Effector CD8-positive, alpha-beta T cell (primary cell): Measurements from ENCODE around the gene MYO1E.

ENCODE experiments used
- DNase-seq: peaks from one replicate; lab custom pipeline; 2025; lab: John Stamatoyannopoulos, UW

MYO1E gene

DNA sequence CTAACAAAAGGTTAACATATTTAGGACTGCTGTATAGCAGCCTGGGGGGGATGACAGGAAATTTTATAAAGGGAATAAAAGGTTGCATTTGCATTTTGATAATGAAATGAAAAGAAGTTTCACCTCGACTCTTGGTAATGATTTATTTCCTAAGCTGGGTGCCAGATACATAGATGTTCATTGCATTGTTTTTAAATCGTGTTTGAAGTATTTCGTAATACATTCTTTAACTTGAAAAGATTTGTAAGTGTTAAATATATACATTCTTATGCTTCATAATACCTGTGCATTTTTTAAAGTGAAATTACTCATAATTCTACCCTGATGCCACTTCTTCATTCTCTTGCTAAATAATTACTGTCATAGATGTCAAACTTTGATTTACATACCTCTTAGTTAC lies 143.2 kb downstream of the MYO1E start:
- no peak for DNase-seq

DNA sequence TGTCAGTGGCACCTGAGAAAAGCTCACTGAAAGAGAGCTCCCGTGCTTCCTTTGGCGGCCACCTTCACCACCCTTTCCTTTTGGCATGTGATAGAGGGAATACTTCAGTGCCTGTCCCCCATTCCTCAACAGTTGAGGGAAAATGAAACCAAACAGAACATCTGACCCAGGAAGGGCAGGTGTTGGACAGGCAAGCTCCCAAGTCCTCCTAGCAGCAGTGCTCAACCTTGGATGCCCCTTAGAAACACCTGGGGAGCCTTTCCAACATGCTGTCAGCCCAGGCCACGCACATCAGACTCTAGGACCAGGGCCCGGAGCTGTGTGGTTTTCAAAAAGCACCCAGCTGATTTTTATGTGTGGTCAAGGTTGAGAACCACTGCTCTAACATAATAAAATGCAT lies 143.7 kb downstream of the MYO1E start:
- no peak for DNase-seq

DNA sequence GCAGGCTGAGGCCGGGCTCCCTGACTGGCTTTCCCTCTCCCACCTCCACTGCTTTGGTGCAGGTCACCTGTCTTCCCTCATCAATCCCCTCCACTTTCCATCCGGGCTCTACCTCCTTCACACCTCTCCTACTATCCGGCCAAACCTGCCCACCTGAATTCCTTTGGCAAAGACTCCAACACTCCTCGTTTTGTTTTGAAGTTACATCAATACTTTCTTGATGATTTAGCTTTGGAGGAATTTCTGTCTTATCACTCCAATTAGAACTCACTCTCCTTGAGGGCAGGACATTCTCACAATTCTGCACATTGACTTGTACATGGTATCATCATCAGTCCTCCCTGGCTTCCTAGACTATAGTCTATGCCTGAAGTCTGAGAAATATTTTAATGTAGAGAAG lies 145.7 kb downstream of the MYO1E start:
- DNase-seq = no peak

DNA sequence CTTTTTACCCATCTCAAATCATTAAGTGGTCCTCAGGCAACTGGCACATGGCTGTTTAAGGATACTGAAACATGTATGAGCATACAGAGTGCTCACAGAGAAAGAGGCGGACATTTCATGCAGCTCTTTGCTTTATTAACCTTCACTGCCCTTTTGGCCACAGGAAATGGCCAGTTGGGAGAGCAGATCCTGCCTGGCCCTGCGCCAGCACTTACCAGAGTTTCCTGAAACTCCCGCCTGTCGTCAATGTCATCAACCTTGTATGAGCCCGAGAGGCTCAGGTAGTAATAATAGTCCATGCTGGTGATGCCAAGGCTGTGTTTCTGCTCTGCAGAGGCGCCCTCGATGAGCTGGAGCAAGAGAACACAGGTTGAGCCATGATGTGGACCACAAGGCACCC lies 148.2 kb downstream of the MYO1E start:
- no peak for DNase-seq

DNA sequence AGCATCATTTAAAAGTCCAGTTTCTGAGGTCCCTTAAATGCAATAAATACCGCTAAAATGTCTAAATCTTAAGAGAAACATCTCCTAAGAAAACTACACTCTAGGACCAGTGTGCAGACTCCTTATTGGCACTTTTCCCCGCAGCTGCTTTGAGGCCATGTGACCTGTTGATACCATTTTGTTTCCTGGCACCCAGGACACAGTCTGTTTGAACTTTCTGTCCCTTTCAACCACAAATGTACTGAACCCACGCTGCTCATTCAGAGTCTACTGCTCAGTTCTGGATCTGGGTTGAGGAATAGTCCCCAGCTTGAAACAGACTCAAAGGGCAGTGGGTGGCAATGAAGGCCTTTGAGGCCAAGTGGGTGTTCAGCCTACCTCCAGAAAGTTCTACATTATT lies 148.9 kb downstream of the MYO1E start:
- no peak for DNase-seq

DNA sequence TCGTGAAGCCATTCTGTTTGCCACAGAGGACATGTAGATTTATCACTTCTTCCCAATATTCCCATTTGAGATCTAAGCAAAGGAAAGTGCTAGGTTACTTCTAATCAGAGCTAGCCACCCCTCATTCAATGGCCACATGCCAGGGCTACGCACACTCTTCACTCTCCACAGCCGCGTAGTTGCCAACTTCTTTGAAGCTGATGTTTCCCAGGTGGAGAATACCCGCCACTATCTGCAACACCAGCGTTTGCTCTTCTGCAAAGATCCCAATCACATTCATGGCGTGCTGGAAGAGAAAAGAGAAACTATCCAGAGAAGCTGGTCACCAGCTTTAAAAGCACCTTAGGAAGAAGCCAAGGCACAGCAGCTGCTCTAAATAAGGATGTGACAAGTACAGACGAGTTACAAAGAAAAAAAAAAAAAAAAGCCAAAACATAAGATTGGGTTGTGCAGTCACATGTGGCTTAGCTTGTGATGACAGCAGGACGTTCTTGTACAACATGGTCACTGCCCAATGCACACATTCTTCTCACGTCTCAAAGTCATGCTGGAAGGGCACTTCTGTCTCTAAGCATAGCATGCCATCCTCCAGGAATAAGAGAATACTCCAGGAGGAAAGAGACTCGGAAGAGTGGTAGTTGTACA lies 149.6 kb downstream of the MYO1E start:
- no peak for DNase-seq

DNA sequence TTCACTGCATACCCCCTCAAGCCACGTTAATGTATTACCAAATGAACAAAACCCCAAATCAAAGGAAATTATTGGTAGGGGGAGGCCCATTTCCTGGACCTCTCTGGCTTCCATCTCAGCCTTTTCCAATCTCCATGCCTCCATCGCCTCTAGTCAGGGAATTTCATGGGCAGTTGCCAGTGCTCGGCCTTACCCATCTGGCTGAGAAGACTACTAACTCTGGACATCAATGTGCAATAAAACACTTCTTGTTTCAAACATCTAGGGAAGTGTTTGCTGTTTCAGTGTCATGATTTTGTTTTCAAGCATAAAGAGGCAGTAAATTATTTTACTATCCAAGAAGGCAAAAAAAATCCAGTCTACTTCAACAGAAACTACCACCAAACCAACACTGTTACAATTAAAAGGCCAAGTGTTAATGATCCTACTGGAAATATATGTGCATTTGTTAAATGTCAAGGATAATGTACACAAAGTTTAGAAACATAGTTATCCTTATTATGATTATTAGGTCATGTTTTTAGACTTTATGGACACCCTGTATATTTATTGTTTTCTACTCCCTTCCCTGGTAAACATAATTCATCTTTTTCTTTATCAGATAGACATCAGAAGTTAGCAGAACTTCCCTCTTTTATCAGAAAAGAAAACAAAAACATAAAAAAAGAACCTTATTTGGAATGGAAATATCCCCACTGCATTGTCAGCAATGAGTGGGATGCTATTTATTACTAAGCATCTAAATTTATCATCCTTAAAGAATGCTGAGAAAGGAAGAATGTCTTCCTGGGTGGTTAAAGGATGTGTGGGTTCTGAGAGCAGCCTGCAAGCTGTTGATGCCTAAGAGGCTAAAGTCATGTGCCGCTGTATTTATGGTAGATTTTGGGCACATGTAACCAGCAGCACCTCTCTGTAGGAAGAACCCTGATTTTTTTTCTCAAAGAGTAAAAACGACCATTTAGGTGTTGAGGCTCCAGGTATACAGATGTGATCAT lies 150.9 kb downstream of the MYO1E start:
- DNase-seq = no peak

DNA sequence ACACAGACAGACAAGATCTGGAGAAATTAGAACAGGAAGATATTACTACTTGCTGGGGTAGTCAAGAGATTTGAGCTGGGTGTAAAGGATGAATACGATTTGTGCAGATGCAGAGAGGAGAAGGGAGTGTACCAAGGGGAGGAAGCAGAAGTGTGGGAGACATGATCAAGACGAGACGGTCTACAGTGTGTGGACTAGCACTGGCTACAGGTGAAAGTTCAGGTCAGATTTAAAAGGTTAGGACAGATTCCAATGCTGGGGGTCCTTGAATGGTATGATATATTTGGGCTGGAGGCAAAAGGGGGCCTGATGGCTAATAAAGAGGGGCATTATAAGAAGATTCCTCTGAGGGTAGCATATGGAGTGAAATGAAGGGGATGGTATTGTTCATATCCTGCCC lies 154.0 kb downstream of the MYO1E start:
- no peak for DNase-seq

DNA sequence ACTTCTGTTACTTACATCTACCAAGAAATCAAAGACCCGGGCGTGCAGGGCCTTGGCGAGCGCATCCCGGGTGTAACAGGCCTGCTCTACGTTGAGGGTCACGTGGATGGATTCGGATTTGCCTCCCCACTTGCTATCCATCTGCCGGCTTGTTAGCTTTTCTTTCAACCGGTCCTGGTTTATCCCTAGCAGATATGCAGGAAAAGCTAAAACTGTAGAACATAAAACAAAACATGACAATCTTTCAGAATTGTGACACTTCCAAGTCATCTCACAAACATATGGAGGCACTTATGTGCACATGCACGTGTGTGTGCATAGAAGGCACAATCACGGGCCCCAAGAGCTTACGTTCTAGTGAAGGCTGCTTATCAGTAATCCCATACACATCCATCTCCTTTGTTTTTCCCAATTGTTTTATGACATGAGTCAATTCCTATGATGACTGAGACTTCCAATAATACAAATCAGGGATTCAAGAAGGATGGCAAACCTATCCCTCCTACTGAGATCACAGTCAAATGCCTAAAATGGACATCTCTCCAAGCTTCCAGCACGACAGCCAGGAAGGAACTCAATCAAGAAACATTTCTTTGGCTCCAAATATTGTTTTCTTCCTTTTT lies 154.7 kb downstream of the MYO1E start:
- no peak for DNase-seq

DNA sequence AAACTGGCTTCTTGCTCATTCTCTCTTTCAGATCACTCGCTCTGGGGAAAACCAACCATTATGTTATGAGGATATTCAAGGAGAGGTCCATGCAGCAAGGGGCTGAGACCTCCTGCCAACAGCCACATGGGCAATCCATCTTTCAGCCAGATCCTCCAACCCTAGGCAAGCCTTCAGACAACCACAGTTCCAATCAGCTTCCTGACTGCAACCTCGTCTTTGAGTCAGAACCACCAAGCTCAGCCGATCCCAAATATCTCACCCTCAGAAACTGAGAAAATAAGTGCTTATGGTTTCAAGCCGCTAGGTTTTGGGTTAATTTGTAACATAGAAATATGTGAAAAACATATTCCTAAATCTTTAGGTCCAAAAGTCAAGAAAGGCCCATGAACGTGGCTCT lies 155.8 kb downstream of the MYO1E start:
- DNase-seq = no peak

DNA sequence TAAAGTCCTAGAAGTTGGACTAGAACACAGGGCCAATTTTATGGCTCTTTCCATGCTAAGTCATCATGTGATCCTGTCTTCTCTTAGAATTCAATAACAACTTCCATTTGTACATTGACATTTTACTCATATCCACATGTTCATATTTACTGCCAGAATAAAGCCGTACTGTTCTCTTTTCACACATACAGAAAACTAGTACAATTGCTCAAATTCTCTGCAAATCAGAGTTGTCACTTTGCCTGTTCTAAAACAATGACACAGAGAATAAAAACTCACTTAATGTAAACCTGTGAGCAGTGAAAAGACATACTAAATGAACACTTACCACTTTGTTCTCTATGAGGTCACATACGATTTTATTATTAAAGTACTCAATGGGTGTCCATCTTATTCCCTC lies 162.5 kb downstream of the MYO1E start:
- no peak for DNase-seq

DNA sequence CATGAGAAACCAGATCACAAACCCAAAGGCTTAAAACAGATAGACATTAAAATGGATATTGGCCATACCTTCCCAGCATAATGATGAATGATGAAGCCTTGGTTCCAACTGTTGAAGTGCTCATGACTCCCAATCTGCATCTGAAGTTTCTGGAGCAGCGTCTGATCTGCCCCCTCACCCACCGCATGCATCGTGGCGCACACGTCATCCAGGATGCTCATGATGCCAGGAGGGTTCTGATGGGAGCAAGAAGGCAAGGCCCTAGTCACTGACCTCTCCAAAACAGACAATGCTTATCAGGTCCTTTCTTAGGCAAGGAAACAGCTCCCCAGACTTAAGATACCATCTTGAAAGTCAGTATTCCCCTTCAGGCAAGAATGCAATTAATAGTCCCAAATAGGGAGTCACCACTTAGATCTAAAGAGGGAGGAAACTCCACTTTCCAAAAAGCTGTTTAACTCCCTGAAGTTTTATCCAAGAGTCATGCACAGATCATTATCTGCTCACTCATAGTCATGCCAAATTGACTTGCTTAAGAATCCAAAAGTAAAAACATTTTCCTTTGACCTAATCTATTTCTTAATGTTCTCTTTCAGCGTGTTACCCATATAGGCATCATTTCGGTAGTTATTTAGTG lies 163.9 kb downstream of the MYO1E start:
- DNase-seq = no peak

DNA sequence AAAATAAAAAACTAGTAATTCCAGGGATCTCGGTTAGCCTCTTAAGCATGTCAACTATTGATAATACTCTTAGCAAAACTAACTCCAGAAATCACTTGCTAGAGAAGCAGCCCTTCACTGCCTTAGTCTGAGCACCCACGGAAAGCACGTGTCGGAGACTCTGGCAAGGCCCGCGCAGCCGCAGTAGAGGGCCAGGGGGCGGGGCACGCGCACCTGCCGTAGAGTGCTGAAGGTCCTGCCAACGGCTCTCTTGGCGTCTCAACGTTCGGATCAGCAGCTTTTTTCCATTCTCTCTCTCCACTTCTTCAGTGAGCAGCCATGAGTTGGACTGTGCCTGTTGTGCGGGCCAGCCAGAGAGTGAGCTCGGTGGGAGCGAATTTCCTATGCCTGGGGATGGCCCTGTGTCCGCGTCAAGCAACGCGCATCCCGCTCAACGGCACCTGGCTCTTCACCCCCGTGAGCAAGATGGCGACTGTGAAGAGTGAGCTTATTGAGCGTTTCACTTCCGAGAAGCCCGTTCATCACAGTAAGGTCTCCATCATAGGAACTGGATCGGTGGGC lies 166.0 kb downstream of the MYO1E start, which contains the start of gene LDHAL6B:
TSS of gene LDHAL6B (plus strand) at position 221 of the 561 bp plus-strand sequence. CDS start at position 319, 98 bp downstream.
- no peak for DNase-seq

DNA sequence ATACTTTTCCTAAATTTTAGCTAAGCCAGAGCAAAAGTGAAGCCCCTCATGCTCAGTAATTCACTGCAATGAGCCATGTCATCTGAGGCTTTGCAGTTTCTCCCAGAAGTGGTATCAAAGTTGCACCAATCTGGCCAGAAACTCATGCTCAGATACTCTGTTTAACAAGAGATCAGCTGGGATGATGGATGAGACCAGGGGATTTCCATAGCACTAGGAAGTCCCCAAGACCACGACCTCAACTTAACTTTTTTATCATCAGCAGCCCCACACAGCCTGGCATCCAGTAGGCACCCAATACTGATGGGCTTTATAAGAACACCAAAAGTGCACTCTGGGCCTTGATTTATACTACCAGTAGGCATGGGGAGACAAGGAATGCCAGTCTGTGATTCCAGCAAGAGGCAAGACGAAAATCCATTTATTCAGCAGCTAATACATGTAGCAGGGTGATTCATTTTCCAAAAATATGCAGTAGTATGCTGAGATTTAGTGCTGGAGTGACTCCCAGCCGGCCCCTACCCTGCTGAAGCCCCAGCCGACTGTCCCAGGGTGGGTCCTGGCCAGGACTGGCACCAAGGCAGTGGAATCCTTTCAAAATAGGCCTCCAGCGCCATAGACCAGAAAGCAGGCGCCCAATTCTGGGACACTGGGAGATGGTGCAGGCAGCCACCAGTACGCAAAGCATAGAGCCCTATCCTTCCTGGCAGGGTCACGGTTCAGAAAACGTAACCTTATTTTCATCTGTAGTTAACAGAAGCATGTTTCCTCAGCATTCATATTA lies 166.6 kb downstream of the MYO1E start:
- no peak for DNase-seq

DNA sequence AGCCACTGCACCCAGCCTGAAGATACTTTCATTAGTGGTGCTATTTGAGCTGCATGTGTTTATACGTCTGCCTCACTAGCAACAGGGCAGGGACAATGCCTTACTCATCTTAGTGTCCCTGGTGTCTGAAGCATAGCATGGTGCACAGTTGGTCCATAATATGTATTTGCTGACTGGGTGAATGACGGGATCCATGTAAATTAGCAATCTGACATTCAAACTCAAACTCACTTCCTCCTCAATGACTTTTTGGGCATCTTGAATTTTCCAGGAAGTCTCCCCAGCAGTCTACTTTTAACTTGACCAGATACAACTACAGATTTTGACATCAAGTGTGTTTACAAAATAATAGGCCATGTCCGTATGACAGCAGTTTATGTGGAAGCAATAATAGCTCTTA lies 169.0 kb downstream of the MYO1E start:
- no peak for DNase-seq

DNA sequence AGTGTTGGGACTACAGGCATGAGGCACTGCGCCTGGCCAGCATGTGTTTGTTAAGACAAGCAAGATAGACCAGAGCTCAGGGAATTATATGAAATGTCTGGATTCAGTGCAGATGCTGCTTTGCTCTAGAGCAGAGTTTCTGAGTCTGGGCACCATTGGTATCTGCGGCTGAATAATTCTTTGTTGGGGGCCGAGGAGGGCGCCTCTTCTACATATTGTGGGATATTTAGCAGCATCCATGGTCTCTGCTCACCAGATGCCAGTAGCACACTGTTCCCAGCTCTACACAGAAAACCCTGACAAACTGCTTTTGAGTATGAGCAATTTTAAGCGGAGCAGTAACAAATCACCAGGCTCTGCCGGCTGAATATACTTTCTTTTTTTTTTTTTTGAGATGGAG lies 169.7 kb downstream of the MYO1E start:
- no peak for DNase-seq

DNA sequence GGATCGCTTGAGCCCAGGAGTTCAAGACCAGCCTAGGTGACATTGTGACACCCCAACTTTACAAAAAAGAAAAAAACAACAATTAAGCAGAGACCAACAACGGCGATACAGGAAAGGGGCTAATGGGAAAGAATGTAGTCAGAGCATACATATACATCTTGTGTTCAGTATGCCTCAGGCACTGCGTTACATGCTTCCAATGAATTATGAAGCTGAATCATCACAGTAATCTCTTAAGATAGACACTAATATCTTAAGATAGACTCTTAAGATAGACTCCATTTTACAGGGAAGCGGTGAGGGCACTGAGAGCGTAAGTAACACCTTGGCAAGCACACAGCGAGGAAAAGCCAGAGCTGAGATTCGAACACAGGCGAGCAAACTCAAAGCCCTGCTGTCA lies 172.1 kb downstream of the MYO1E start:
- DNase-seq = no peak

DNA sequence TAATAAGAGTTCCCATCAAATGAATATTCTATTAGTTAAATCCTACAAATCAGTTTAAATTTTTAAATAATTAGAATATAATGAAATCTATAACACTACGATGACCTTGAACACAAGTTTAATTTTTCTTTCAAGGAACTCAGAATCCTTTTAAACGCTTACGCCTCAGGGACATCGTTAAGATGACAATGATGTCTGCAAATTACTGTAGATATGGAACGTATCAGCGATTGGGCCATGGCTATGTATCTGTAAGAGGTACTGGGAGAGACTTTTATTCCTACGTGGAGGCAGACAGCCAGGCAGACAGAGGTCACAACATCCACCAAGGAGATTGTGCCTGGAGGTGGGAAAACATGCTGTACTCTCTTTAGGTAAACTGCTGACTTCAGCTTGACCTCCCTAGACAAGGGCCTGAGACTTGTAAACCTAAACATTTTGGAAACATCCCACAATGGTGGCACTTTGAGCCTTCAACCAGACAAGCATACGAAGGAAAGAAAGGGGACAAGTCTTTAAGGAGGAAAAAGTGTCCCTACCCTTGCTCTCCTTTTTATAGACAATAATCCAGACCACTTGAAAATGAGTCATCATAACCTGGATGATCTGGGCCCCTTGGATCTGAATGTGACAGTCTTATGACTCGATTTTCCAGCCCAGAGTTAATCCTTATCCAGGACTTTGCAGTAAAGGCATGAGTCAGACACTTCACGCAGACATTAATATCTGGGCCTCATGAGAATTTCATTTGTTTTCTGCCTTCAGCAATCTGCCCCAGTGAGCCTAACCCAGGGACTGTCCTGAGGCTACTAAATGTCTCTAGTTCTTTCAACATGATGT lies 172.8 kb downstream of the MYO1E start:
- DNase-seq = no peak

DNA sequence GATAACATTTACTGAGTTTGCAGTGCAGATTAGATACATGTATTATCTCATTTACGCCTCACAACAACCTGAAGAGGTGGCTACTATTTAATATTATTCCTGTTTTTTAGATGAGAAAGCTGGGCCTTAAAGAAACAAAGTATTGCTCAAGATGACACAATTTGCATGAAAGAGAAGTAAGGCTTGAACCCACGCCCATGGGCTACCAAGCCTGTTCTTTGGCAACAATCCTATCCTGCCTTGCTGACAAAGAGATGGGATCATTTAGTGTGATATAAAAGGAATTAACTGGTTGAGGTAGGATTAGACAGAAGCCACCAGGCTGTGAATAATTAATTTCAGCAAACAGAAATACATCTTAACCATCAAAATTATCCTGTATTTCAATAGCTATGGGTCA lies 175.2 kb downstream of the MYO1E start:
- DNase-seq = no peak

DNA sequence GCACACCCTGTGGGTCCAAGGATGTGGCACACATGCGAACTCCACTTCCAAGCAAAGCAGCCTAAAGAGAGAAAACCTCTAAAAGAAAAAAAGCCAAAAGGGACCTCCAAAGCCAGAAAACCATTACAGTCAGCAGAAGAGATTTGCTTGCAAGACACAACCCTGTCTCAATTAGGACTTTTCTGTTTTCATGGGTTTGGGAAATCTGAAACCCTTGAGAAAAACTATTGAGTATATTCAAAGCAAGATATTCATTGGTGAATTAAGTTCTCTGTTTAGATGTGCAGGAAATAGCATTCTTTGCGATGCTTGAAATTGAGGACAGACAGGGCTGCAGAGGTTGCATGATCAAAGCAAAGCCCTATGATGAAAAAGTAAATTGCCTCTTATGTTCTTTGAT lies 176.3 kb downstream of the MYO1E start:
- no peak for DNase-seq
